Tibial artery (tissue), 4 donors: ENCODE measurements around the gene FAM120AOS.

ENCODE experiments used
- DNase-seq, 2 donors: peaks; one replicate each; pipeline ENCODE4 v3.0.0-alpha.2; 2019
- H3K27ac ChIP-seq, 2 donors: fragments of 200-600 bp; sonication (generic) in 1 of 2; 1 replicate in 1 of 2; 2 replicates in 1 of 2; pipeline ENCODE4 v1.5.1; 2018 to 2019; ENCODE audit warnings: mild to moderate bottlenecking in 1 of 2
- H3K27me3 ChIP-seq, 2 donors: fragments of 200-600 bp; sonication (generic) in 1 of 2; one replicate each; pipeline versions ENCODE4 v1.5.1 to v1.6.0; 2016 to 2019
- H3K36me3 ChIP-seq, 3 donors: fragments of 200-600 bp; sonication (generic) in 2 of 3; one replicate each; pipeline ENCODE4 v1.5.1; 2016 to 2019; ENCODE audit warnings: mild to moderate bottlenecking in 2 of 3
- H3K4me1 ChIP-seq, 4 donors: fragments of 200-600 bp; sonication (generic) in 2 of 4; 1 replicate in 3 of 4; 2 replicates in 1 of 4; pipeline ENCODE4 v1.5.1; 2016 to 2019
- H3K4me3 ChIP-seq, 2 donors: fragments of 200-600 bp; sonication (generic) in 1 of 2; 1 replicate in 1 of 2; 2 replicates in 1 of 2; pipeline ENCODE4 v1.5.1; 2018 to 2019; ENCODE audit warnings: mild to moderate bottlenecking in 2 of 2
- H3K9me3 ChIP-seq, 3 donors: fragments of 200-600 bp; sonication (generic) in 1 of 3; one replicate each; pipeline ENCODE4 v1.5.1; 2016 to 2019
- CTCF ChIP-seq, 2 experiments: fragments of 200-600 bp in 1 of 2; fragments of 450-650 bp in 1 of 2; IDR thresholded peaks; one replicate each; pipeline ENCODE4 v1.5.1; 2017 to 2019; ENCODE audit warnings: antibody characterized with exemption in 2 of 2, mild to moderate bottlenecking in 1 of 2, moderate library complexity in 1 of 2
- intact Hi-C: fragments of 100-400 bp; cut with DNase I; formaldehyde crosslinking; loops from one replicate; pipeline ENCODE4 v1.15.0; 2023; ENCODE audit warnings: low total_unique reads

FAM120AOS gene

GRCh38 chr9:93413530-93413929, 39.9 kb downstream of the FAM120AOS start:
- TF ChIP-seq CTCF (IDR thresholded peaks at IDR 0.05): no peak
- Histone ChIP-seq H3K36me3 (no peaks in the 10 kb centered on the region), H3K4me1 (no peaks in the 10 kb centered on the region), H3K9me3 (peaks cover 6 to 19% (median 18%) of the 10 kb centered on the region in 3 donors), H3K4me3 (no peak overlapping the region), H3K27me3 (peaks cover 0 to 15% of the 10 kb centered on the region in 2 donors), H3K27ac (no peak overlapping the region)
- no peak for DNase-seq
- intact Hi-C loops: no loop called here

GRCh38 chr9:93406371-93406770, 47.0 kb downstream of the FAM120AOS start:
- H3K36me3 ChIP-seq: no peaks in the 10 kb centered on the region
- intact Hi-C loops: no loop called here
- H3K4me1 ChIP-seq: no peaks in the 10 kb centered on the region
- no peak for DNase-seq
- TF ChIP-seq CTCF (IDR thresholded peaks at IDR 0.05): no peak
- no peak overlapping the region for H3K27ac ChIP-seq
- no peaks in the 10 kb centered on the region for H3K9me3 ChIP-seq
- H3K4me3 ChIP-seq: no peak overlapping the region
- no peaks in the 10 kb centered on the region for H3K27me3 ChIP-seq

GRCh38 chr9:93398471-93398870, 54.9 kb downstream of the FAM120AOS start:
- H3K36me3 ChIP-seq: no peaks in the 10 kb centered on the region

GRCh38 chr9:93397661-93398373, 55.6 kb downstream of the FAM120AOS start:
- peaks cover 0 to 10% of the 10 kb centered on the region in 2 donors for H3K27me3 ChIP-seq
- no peaks in the 10 kb centered on the region for H3K36me3 ChIP-seq
- intact Hi-C loops: no loop called here
- DNase-seq: no peak
- H3K27ac ChIP-seq: no peak overlapping the region
- no peaks in the 10 kb centered on the region for H3K9me3 ChIP-seq
- no peaks in the 10 kb centered on the region for H3K4me1 ChIP-seq
- no peak for TF ChIP-seq CTCF (IDR thresholded peaks at IDR 0.05)
- H3K4me3 ChIP-seq: no peak overlapping the region

More at GRCh38 chr9:93398471-93398870, 54.9 kb downstream of the FAM120AOS start:
- TF ChIP-seq CTCF (IDR thresholded peaks at IDR 0.05): no peak
- intact Hi-C loops: no loop called here
- Histone ChIP-seq H3K27me3 (peaks cover 0 to 10% of the 10 kb centered on the region in 2 donors), H3K9me3 (no peaks in the 10 kb centered on the region), H3K4me3 (no peak overlapping the region), H3K27ac (no peak overlapping the region), H3K4me1 (no peaks in the 10 kb centered on the region)
- no peak for DNase-seq
